Measurements from ENCODE around the gene ANKRD12. TPM values are rescaled to one million over a fixed set of nuclear protein-coding genes. Genes with fewer than 3 reads are reported as not detected.

The ANKRD12 gene
- total RNA-seq, 1 experiment from 2014 or later = 23.5 TPM

DNA sequence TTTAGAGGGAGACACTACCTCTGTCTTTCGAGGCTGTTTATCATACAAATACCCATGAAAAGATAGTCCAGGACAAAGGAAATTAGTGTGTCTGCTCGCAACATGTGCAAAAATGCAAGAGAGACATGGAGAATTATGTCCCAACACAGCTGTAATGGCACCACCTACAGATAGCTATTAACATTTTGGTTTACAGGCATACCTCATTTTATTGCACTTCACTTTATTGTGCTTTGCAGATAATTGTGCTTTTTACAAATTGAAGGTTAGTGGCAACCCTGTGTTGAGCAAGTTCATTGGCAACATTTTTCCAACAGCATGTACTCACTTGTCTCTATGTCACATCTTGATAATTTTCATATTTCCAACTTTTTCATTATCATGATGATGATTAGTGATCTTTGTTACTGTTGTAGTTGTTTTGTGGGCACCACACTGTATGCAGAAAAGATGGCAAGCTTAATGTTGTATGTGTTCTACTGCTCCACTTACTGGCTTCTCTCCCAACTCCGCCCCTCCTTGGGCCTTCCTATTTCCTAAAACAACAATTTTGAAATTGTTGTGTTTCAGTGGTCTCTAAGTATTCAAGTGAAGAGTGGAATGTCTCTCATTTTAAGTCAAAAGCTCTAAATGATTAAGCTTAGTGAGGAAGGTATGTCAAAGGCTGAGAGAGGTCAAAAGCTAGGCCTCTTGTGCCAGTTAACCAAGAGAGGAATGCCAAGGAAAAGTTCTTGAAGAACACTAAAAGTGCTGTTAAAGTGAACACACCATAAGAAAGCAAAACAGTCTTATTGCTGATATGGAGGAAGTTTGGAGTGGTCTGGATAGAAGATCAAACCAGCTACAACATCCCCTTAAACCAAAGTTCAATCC, 52.0 kb downstream of the ANKRD12 start:
- intact Hi-C loops (cut with micrococcal nuclease) = no loop called here
- Histone ChIP-seq H3K9me3 (ENCODE audit: control insufficient read depth in 1 of 2, insufficient read depth in 1 of 2, low read depth in 1 of 2, low read length in 2 of 2) (no peaks in the 10 kb centered on the region), H3K27me3 (ENCODE audit: insufficient read depth, low read length) (no peaks in the 10 kb centered on the region), H3K9ac (ENCODE audit: low read length) (no peak overlapping the region), H2AFZ (ENCODE audit: low read depth, low read length, poor library complexity, severe bottlenecking) (no peak overlapping the region), H3K4me3 (replicated peaks in 1 of 2; ENCODE audit: low read depth in 1 of 2, low read length in 2 of 2) (no peak overlapping the region), H3K4me2 (ENCODE audit: low read length) (no peak overlapping the region), H3K36me3 (ENCODE audit: control insufficient read depth in 1 of 2, insufficient read depth in 2 of 2, low read length in 2 of 2) (no peaks in the 10 kb centered on the region), H3K79me2 (ENCODE audit: insufficient read depth, low read length) (no peaks in the 10 kb centered on the region), H3K4me1 (ENCODE audit: control insufficient read depth in 1 of 2, insufficient read depth in 2 of 2, low read length in 2 of 2) (no peaks in the 10 kb centered on the region), H4K20me1 (ENCODE audit: insufficient read depth) (no peaks in the 10 kb centered on the region), H3K9me2 (ENCODE audit: insufficient read depth) (no peaks in the 10 kb centered on the region), H3K27ac (ENCODE audit: low read depth, low read length) (no peak overlapping the region)
- no peak for TF ChIP-seq POLR2A (IDR thresholded peaks at IDR 0.05; ENCODE audit: borderline replicate concordance, extremely low read depth, insufficient read depth, insufficient read length)
- TF ChIP-seq TCF7L2 (IDR thresholded peaks at IDR 0.05; ENCODE audit: borderline replicate concordance, extremely low read depth, insufficient read depth, insufficient read length) = no peak
- TF ChIP-seq, protein P1, sequence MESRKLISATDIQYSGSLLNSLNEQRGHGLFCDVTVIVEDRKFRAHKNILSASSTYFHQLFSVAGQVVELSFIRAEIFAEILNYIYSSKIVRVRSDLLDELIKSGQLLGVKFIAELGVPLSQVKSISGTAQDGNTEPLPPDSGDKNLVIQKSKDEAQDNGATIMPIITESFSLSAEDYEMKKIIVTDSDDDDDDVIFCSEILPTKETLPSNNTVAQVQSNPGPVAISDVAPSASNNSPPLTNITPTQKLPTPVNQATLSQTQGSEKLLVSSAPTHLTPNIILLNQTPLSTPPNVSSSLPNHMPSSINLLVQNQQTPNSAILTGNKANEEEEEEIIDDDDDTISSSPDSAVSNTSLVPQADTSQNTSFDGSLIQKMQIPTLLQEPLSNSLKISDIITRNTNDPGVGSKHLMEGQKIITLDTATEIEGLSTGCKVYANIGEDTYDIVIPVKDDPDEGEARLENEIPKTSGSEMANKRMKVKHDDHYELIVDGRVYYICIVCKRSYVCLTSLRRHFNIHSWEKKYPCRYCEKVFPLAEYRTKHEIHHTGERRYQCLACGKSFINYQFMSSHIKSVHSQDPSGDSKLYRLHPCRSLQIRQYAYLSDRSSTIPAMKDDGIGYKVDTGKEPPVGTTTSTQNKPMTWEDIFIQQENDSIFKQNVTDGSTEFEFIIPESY (IDR thresholded peaks at IDR 0.05; ENCODE audit: extremely low read depth, insufficient replicate concordance, low read length) = no peak
- TF ChIP-seq EGR1 (IDR thresholded peaks at IDR 0.05; ENCODE audit: low read depth) = no peak
- TF ChIP-seq SRF (IDR thresholded peaks at IDR 0.05; ENCODE audit: low read depth) = no peak
- TF ChIP-seq ELF1 (IDR thresholded peaks at IDR 0.05; ENCODE audit: borderline replicate concordance, low read depth) = no peak
- no peak for TF ChIP-seq ZNF274 (IDR thresholded peaks at IDR 0.05; ENCODE audit: low read depth, low read length)
- TF ChIP-seq, protein P2, sequence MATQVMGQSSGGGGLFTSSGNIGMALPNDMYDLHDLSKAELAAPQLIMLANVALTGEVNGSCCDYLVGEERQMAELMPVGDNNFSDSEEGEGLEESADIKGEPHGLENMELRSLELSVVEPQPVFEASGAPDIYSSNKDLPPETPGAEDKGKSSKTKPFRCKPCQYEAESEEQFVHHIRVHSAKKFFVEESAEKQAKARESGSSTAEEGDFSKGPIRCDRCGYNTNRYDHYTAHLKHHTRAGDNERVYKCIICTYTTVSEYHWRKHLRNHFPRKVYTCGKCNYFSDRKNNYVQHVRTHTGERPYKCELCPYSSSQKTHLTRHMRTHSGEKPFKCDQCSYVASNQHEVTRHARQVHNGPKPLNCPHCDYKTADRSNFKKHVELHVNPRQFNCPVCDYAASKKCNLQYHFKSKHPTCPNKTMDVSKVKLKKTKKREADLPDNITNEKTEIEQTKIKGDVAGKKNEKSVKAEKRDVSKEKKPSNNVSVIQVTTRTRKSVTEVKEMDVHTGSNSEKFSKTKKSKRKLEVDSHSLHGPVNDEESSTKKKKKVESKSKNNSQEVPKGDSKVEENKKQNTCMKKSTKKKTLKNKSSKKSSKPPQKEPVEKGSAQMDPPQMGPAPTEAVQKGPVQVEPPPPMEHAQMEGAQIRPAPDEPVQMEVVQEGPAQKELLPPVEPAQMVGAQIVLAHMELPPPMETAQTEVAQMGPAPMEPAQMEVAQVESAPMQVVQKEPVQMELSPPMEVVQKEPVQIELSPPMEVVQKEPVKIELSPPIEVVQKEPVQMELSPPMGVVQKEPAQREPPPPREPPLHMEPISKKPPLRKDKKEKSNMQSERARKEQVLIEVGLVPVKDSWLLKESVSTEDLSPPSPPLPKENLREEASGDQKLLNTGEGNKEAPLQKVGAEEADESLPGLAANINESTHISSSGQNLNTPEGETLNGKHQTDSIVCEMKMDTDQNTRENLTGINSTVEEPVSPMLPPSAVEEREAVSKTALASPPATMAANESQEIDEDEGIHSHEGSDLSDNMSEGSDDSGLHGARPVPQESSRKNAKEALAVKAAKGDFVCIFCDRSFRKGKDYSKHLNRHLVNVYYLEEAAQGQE (IDR thresholded peaks at IDR 0.05; ENCODE audit: low read depth) = no peak
- ChIA-PET CTCF (no interaction called here), POLR2A (no interaction called here), RAD21 (ENCODE audit: low non-redundant PET in 1 of 2, low total read pairs in 2 of 2, uncharacterized antibody in 2 of 2, unreplicated experiment in 2 of 2) (no interaction called here)
- ATAC-seq = no peak
- no TSS peak for BruUV-seq (replicated peaks)
- DNase-seq (ENCODE audit: low read depth, low spot score) = no peak
